ENCODE results near the gene ALK.

The ALK gene

GRCh38 chr2:29769847-29770246, 151.5 kb downstream of the ALK start:
- TF ChIP-seq, protein P1, sequence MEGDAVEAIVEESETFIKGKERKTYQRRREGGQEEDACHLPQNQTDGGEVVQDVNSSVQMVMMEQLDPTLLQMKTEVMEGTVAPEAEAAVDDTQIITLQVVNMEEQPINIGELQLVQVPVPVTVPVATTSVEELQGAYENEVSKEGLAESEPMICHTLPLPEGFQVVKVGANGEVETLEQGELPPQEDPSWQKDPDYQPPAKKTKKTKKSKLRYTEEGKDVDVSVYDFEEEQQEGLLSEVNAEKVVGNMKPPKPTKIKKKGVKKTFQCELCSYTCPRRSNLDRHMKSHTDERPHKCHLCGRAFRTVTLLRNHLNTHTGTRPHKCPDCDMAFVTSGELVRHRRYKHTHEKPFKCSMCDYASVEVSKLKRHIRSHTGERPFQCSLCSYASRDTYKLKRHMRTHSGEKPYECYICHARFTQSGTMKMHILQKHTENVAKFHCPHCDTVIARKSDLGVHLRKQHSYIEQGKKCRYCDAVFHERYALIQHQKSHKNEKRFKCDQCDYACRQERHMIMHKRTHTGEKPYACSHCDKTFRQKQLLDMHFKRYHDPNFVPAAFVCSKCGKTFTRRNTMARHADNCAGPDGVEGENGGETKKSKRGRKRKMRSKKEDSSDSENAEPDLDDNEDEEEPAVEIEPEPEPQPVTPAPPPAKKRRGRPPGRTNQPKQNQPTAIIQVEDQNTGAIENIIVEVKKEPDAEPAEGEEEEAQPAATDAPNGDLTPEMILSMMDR (IDR thresholded peaks at IDR 0.05), result no peak
- no peaks in the 10 kb centered on the region for H3K4me1 ChIP-seq
- H3K9me3 ChIP-seq, result no peaks in the 10 kb centered on the region
- no peak for DNase-seq
- no peaks in the 10 kb centered on the region for H3K36me3 ChIP-seq
- no peaks in the 10 kb centered on the region for H3K27me3 ChIP-seq
- intact Hi-C loops (cut with DNase I; ENCODE audit: low total_unique reads), result no loop called here
- no peak overlapping the region for H3K4me3 ChIP-seq
- no peak overlapping the region for H3K27ac ChIP-seq

GRCh38 chr2:29767606-29768335, 153.6 kb downstream of the ALK start:
- DNase-seq, result no peak
- H3K36me3 ChIP-seq, result no peaks in the 10 kb centered on the region
- H3K27ac ChIP-seq, result no peak overlapping the region
- no peaks in the 10 kb centered on the region for H3K27me3 ChIP-seq
- TF ChIP-seq, protein P1 (IDR thresholded peaks at IDR 0.05), result no peak
- intact Hi-C loops (cut with DNase I; ENCODE audit: low total_unique reads), result no loop called here
- H3K4me1 ChIP-seq, result no peaks in the 10 kb centered on the region
- H3K9me3 ChIP-seq, result no peaks in the 10 kb centered on the region
- no peak overlapping the region for H3K4me3 ChIP-seq

DNA sequence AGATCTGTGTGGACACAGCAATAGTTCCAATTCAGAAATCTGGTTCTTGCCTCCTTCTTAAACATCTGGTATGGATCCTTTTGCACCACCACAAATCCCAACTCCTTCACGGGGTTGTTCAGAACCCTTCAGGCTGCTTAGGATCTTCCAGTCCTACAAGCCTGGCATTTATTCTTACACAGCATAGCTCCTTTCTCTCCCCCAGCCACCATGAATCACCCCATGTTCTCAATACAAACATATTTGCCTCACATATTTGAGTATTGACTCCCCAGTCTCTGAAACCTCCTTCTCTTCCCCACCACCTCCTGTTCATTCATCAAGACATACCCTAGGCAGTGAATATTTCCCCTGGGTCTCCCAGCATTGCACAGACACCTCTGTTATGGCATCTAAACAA, 155.2 kb downstream of the ALK start:
- Histone ChIP-seq H3K9me3 (no peaks in the 10 kb centered on the region), H3K27me3 (no peaks in the 10 kb centered on the region), H3K36me3 (no peaks in the 10 kb centered on the region), H3K4me1 (no peaks in the 10 kb centered on the region), H3K27ac (no peak overlapping the region), H3K4me3 (no peak overlapping the region)
- intact Hi-C loops (cut with DNase I; ENCODE audit: low total_unique reads), result no loop called here
- TF ChIP-seq, protein P1 (IDR thresholded peaks at IDR 0.05), result no peak
- no peak for DNase-seq

- TF ChIP-seq, protein P1 (IDR thresholded peaks at IDR 0.05), result no peak
- Histone ChIP-seq H3K4me3 (no peak overlapping the region), H3K36me3 (no peaks in the 10 kb centered on the region), H3K4me1 (no peaks in the 10 kb centered on the region), H3K9me3 (no peaks in the 10 kb centered on the region), H3K27ac (no peak overlapping the region), H3K27me3 (no peaks in the 10 kb centered on the region)
- no peak for DNase-seq
- intact Hi-C loops (cut with DNase I; ENCODE audit: low total_unique reads), result no loop called here
Measured at GRCh38 chr2:29765721-29766120, 155.7 kb downstream of the ALK start.

GRCh38 chr2:29763371-29763770, 158.0 kb downstream of the ALK start:
- TF ChIP-seq, protein P1 (IDR thresholded peaks at IDR 0.05), result no peak
- Histone ChIP-seq H3K4me1 (no peaks in the 10 kb centered on the region), H3K27ac (no peak overlapping the region), H3K36me3 (no peaks in the 10 kb centered on the region), H3K27me3 (no peaks in the 10 kb centered on the region), H3K9me3 (no peaks in the 10 kb centered on the region), H3K4me3 (no peak overlapping the region)
- intact Hi-C loops (cut with DNase I; ENCODE audit: low total_unique reads), result no loop called here
- DNase-seq, result no peak

DNA sequence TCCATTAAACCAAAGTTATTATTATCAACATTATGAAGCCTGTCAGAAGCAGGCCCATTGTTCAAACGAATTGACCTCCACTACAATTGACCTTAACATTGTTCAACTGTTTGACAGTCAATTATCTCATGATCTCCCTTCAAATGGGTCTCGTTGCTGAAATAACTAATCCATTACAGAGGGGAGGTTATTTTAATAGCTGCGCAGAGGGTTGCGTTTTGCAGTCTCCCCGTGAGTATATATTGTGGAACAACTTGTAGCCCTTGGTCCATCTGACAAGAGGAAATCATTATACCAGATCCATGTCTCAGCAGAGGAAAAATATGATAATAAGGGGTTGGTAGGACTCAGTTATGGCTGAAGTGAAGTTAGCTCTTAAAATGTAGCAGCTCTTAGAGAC, 159.1 kb downstream of the ALK start:
- TF ChIP-seq, protein P1 (IDR thresholded peaks at IDR 0.05), result no peak

More for the DNA sequence above, 159.1 kb downstream of the ALK start:
- no peaks in the 10 kb centered on the region for H3K4me1 ChIP-seq
- DNase-seq, result no peak
- H3K4me3 ChIP-seq, result no peak overlapping the region
- no peaks in the 10 kb centered on the region for H3K36me3 ChIP-seq
- H3K27ac ChIP-seq, result no peak overlapping the region
- H3K9me3 ChIP-seq, result no peaks in the 10 kb centered on the region
- H3K27me3 ChIP-seq, result no peaks in the 10 kb centered on the region
- intact Hi-C loops (cut with DNase I; ENCODE audit: low total_unique reads), result no loop called here

All from tibial artery (tissue), 4 donors.